HS-27A (cell line): Measurements from ENCODE around the gene PITPNM2.

Experiments
- DNase-seq: peaks from one replicate; pipeline ENCODE4 v3.0.0-alpha.2; 2012; ENCODE audit warnings: low read depth, missing footprints

The PITPNM2 gene

DNA sequence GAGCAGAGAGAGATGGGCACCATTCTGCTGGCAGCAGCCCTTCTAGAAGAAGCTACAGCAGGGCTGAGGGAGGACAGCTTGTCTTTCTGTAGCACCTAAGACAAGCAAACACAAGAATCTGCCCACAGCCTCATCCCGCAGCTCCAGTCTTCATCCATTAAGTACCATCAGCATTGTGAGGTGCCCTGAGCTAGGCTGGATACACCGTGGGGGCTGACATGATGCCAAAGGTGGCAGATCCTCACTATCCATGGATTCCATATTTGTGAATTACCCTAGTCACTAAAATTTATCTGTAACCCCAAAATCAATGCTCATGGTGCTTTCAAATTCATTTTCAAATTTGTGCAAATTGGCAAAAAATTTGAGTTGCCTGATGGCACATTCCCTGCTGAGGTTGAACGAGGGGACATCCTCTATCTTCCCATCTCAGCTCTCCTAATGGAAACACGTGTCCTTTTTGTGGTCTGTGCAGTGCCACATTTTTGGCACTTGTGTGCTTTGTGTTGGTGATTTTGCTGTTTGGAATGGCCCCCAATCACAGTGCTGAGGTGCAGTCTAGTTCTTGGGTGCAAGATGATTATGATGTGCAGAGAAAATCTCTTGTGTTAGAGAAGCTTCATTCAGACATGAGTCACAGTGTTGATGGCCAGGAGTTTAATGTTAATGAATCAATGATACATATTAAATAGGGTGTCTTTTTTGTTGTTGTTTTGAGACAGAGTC is 7.0 kb downstream of the PITPNM2 start:
- DNase-seq: no peak

DNA sequence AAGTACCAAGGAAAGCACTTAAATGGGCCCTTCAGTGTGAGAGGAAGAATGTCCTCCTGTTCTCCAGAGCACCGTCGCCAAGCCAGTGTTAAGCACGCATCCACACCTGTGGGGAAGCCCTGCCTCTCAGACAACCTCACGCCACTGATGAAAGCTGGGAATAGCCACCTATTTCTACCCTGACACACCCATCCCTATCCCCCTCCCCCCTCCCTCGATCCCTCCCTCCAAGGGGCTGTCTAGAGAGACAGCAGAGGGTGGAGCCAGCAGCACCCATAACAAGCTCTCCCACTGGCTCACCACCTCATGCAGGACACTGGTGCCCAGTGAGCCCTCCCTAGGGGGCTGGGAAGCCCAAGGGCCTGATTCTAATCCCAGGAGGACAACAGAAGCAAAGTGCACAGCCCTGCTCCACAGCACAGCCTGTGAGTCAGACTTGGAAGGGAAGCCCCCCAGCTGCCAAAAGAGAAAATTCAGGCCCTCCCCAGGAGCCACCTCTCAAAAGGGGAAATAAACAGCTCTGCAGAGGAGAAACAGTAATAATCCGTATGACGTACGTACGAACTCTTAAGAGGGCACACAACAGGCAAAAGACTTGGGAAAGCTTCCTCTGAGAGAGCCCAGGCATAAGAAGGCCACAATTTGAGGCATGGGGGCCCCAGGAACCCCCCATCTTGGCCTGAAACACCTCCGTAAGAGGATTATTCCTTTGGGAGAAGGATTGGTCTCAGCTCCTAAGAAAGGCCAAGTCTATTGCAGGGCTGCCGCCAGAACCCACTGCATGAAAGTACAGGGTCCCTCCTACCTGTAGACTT is 7.8 kb downstream of the PITPNM2 start:
- DNase-seq: no peak

DNA sequence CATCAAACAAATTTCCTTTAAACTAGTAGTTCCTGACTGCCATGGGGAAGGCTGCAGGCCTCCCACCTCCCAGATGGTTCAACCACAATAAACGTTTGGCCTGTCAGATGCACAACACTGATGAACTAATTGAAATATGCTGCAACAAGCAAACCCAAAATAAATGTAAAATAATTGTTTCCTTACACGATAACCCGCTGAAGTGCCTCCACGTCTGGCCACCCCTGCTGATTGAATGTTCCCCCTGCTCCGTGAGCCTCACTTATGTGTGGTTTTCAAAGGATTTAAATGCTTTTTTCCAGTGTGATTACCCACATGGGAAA is 8.4 kb downstream of the PITPNM2 start:
- DNase-seq: no peak

DNA sequence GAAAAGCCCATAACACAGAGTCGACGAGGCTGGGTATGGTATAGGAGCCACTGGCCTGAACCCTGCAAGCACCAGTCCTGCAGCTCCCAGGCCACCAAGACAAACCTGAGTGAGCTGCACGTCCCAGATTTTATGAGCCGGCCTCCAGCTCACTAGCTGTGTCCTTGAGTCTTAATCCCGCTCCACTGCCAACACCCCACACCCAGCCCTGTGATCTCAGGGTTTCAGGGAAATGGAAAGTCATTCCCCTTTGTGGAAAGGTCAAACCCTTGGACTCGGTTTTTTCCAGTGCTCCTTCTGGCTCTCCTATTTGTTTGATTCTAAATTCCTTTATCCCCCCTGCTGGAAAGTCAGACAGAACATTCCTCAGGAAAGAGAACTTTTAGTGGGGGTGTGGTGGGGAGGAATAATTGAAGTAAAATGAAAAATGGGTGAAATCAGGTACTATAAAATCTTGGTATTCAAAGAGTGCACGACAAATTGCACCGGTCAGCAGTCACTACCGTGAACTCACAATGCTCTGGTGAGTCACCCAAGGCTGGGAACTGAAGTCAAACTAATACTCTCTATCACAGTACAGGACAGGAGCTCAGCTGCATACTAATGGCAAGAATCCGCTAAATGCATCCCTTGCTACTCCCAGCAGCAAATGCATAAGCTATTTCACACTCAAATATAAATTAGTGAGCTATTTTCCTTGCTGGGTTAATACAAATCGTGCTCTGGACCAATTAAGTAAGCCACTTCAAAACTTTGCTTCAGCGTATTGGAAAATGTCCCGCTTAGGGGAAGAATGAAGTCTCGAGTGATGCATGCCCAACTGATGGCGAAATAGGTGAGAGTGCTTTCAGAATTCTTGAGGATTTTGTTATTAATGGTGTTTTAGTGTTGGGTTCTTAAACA is 9.0 kb downstream of the PITPNM2 start:
- DNase-seq: no peak

DNA sequence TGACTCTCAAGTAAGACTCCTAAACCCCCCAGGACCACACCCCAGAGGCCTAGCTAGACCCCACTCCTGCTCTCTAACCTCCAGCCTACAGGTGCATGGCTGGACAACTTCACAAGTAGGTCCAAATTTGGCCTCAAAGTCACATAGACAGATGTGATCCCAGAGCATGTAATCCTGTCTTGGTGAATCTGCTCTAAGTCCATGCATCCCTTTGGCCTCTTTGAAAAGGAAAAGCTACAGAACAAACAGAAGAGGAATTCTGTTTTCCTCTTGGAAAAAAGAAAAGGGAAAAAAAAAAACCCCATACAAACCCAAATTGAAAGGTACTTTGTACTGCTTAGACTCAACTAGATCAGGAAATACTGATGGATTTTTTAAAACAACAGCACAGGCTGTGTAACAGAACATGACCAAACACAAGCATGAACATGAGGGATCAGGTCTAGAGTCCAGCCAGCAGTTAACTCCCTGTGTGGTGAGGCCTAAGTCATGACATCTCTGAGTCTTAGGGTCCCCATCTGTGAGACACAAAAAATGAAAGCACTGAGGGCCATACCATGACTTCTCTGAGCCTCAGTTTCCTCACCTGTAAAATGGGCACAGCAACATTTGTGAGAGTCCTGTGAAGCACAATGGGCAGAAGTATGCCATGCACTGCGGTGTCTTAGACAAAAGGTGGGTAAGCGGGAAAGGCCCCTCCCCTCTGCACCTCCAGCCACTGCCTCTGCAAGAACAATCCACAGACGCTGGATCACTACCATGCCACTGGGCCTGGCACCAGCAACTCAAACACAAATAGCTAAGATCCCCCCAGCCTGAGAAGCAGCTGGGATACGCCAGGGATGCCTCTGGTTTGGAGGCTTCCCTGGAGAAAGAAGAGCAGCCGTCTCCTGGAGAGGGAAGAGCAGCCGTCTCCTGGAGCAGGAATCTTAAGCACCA is 9.9 kb downstream of the PITPNM2 start:
- DNase-seq: no peak

DNA sequence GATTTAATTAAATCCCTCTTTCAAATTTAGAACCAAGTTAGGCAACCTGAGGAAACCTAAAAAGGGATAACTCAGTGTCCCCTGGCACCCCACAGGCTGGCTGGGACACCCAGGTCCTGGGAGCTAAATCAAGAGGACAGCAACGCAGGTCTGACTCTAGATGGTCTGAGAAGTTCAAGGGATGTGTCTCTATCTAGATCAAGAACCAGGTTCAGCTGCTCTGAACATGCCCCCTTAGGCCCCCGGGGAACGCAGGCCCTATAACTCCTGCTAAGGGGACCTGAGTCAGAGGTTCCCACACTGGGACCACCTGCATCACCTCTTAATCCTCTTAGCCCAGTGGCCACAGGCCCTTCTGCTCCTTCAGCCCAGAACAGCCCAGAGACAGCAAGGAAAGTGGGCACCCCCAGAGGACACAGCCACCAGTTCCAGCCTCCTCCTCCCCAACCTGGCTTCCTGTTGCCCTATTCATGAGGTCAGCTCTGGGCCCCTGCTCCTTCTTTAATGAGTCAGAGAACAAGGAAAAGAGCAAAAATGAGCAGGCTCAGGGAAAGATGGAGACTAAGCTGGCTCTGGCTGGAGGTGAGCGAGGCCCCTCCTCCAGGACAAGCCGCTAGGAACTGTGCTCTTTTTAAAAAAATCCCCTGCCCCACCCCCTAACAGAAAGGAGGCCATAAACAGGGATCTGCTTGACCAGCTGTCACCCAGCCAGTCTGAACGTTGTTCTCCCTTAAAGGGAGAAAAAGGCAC is 10.8 kb downstream of the PITPNM2 start:
- DNase-seq: no peak

DNA sequence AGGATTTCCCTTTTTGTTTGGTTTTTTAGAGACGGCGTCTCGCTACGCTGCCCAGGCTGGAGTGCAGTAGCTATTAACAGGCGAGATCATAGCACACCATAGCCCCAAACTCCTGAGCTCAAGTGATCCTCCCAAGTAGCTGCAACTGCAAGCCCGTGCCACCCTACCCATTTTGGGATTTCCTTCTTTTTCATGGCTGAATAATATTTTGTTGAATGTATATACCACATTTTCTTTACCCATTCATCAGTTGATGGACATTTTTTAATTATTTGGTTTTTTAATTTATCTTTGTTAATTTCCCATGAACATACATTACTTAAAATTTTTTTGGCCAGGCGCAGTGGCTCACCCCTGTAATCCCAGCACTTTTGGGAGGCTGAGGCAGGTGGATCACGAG is 15.2 kb downstream of the PITPNM2 start:
- no peak for DNase-seq

DNA sequence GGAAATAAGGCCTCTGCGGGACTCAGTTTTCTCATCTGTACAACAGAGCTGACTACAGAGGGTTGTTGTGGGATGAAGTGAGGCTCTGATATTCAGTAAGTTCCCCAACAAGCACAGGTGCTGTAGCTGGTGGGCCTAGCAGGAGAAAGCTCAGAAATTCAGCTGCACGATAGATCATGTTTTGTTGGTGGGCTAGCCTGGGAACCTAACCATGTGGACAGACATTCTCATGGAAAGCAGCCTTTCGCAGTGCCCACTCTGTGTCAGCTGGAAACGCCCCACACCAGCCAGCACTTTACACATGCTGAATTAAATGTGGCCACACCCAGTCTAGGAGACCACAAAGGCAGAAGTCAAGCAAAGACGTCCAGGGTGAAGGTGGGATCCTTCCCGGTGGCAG is 16.1 kb downstream of the PITPNM2 start:
- no peak for DNase-seq

DNA sequence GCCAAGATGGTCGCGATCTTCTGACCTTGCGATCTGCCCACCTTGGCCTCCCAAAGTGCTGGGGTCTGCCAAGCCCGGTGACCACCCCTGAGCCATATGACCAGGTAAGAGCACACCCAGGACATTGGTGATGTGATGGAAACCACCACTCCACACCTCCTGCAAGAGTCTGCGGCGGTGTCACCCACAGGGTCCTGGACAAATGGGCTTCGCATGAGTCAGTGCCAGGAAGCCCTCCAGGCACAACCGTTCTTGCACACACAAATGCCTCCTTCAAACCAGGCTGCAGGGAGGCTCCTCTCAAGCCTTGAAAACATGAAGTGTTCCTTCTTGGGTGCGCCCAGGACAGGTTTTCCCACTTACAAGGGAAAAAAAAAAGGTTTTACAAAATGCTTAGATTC is 16.6 kb downstream of the PITPNM2 start:
- DNase-seq: no peak

DNA sequence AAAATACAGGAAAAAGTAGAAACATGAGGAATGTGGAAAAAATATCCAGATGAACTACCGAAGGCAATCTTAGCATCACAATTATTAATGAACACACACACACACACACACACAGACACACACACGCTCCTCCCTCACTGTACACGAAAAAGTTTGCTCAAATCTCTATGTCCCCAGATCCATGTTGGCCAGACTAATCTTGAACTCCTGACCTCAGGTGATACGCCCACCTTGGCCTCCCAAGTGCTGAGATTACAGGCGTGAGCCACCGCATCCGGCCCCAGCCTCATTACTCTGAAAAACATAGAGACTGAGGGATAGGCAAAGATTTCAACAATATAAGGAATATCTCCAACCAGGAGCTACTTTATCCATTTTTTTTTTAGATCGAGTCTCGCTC is 17.2 kb downstream of the PITPNM2 start:
- no peak for DNase-seq

DNA sequence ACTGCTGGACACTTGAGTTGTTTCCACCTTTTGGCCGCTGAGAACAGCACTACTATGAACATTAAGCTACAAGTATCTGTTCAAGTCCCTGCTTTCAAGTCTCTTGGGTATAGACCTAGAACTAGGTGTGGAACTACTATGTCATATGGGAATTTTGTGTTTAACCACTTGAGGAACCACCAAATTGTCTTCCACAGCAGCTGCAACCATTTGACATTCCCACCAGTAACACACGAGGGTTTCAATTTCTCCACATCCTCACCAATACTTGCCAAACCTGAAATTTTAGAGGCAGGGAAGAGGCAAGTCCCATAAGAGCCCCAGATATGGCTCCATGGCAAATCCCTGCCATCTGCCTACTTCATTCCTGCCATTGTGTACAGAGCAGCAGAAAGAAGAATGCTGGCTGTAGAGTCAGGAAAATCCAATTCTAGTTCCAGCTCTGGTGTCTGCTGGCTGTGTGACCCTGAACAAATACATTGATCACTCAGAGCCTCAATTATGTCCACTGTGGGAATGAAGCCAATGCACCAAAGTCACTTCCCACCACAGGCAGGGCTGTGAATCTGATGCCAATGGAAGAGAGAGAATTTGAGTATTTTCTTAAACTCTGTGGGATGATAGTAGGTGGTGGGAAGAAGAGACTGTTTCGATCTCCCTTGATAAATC is 17.8 kb downstream of the PITPNM2 start:
- no peak for DNase-seq

DNA sequence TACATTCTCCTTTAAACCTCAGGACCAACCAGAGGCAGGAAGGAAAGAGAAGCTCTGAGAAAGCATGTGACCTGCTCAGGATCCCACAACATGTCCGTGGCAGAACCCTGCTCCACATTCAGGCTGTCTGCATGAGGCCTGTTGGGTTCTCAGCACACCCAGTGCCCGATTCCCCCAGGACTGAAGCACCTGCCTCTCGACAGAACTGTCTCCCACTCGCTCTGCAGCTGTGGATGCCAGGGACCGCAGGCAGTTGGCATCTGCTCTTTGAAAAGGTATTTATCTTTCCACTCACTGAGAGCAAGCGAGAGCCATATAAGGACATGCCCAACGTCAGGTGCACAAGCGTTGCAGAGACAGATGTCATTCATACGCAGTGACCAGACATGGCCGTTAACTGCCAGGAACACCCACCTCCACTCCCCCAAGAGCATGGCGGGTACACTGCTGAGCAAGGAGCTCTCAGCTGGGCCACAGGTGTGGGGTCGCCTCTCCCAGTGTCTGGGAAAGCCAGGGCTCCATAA is 18.9 kb downstream of the PITPNM2 start:
- no peak for DNase-seq

DNA sequence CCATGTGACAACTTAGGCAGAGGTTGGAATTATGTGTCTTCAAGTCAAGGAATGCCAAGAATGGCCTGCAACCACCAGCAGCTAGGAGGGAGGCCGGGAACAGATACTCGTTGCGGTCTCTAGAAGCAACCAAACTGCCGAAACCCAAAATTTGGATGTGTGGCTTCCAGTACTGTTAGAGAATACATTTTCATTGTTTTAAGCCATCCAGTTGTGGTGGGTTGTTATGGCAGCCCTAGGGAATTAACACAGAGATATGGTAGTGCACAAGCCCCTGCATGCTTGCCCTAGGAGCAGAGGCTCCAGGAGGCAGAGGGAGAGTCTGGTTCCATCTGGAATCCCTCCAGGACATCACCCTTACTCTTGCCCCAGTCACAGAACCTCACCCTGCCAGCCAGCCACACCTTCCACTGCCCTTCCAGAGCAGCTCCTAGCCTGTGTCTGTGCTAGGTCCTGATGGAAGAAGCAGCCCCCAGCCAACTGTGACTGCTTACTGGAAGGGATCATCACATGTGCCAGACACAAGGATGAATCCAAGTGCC is 19.5 kb downstream of the PITPNM2 start:
- DNase-seq: no peak

DNA sequence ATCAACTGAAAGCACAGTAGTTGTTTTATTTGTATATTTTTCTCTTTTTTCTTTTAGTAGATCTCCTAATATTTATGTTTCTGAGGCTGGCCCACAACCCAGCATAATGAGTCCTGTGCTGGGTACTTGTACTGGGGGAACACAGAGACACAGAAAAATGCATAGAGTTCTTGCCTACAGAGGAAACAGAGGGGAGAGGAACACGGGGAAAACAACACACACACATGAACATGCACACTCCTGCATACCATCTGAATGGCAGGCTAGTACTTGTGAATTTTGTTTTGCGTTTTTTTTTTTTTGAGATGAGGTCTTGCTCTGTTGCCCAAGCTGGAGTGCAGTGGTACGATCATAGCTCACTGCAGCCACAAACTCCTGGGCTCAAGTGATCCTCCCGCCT is 21.3 kb downstream of the PITPNM2 start:
- DNase-seq: no peak

DNA sequence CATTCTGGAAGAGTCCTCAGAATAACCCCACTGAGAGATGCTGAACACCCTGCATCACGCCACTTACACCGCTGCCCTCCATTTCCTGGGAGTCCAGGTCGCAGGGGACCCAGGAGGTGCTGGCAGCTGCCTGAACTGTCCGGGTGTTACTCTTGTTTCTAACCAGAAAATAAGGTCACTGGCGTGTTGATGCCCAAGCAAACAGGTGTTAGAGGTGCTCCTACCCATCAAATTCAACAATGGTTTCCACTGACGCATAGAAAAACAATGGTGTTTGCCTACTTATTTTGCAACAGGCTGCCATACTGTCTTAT is 23.8 kb downstream of the PITPNM2 start:
- no peak for DNase-seq

DNA sequence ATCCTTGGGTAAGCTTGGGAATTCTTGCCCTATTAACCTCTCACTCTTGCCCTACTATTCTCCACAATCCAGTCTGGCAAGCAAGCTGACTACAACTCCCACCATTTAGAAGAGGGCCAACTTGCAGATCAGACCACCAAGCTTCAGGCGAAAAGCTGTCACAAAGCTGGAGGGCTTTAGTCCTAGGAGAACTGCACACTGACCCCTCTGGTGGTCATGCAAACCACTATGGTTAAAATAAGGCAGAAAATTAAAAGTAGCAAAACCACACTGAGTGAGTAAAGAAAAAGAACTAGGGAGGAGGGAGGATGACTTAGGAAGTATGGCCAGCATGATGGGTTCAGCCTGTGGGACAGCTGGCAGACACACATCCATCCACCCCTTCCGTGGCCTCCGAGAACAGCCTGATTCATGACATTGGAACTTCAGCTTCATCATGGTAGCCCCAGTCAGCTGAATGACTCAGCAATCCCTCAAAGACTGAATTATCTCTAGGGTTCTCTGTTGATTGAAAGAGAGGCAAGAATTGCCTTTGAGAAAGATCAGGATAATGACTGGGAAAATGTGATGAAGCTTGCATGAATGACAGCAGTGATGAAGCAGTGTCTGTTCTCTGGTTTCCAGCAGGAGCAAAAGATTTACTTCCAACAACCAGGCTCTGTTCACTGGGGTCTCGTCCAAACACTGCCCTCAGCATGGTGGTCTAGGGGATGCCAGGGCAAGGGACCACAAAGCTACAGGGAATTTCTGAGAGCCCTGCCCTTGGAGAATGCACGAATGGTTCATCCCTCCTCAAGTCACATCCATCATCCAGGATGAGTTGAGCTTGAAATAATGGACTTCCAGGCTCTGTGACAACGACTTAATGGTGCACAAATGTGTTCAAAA is 24.4 kb downstream of the PITPNM2 start:
- peak; percentile 90 for DNase-seq

DNA sequence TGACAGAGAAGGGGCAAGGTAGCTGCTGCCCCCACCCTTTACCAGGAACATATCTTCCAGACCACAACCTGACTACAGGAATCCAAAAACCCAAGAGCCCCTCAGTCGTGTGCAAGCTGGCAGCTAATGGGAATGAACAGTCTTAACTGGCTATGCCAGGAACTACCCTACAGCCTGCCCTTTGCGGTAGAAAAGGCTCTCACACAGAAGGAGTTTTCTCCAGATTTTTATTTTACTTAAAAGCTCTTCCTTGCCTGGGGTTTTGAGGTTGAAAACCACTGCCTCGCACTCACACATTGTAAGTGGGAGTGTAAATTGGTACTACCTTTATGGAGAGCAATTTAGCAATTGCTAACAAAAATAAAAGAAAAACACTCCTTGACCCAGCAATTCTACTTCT is 28.3 kb downstream of the PITPNM2 start:
- DNase-seq: no peak

DNA sequence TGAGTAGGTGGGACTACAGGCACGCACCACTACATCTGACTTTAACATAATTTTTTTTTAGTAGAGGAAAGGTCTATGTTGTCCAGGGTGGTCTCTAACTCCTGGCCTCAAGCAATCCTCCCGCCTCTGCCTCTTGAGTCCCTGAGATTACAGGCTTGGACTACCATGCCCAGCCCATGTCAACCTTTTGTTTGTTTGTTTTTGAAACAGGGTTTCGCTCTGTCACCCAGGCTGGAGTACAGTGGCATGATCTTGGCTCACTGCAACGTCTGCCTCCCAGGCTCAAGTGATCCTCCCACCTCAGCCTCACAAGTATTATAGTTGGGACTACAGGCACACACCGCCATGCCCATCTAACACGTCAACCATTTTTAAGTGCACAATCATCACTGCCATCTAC is 29.2 kb downstream of the PITPNM2 start:
- no peak for DNase-seq
